Measurements from ENCODE around the gene PITPNM2. TPM values are rescaled to one million over a fixed set of nuclear protein-coding genes. Genes with fewer than 3 reads are reported as not detected.
A peak's percentile ranks its signal among the peaks of the same experiment; 100 is the strongest.

Gene PITPNM2
- total RNA-seq, 2 donors from 2014 or later: 9.4 to 10.5 TPM

DNA sequence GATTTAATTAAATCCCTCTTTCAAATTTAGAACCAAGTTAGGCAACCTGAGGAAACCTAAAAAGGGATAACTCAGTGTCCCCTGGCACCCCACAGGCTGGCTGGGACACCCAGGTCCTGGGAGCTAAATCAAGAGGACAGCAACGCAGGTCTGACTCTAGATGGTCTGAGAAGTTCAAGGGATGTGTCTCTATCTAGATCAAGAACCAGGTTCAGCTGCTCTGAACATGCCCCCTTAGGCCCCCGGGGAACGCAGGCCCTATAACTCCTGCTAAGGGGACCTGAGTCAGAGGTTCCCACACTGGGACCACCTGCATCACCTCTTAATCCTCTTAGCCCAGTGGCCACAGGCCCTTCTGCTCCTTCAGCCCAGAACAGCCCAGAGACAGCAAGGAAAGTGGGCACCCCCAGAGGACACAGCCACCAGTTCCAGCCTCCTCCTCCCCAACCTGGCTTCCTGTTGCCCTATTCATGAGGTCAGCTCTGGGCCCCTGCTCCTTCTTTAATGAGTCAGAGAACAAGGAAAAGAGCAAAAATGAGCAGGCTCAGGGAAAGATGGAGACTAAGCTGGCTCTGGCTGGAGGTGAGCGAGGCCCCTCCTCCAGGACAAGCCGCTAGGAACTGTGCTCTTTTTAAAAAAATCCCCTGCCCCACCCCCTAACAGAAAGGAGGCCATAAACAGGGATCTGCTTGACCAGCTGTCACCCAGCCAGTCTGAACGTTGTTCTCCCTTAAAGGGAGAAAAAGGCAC lies 10.8 kb downstream of the PITPNM2 start:
- Histone ChIP-seq H3K4me3 (no peak overlapping the region), H3K27ac (peak overlapping the region; percentile 72 to 77), H3K9me3 (no peaks in the 10 kb centered on the region), H3K4me1 (peaks cover 0 to 47% of the 10 kb centered on the region in 2 donors), H3K36me3 (no peaks in the 10 kb centered on the region), H3K27me3 (no peaks in the 10 kb centered on the region)
- peak; percentile 63 for DNase-seq (ENCODE audit: low spot score)
- TF ChIP-seq, protein P1, sequence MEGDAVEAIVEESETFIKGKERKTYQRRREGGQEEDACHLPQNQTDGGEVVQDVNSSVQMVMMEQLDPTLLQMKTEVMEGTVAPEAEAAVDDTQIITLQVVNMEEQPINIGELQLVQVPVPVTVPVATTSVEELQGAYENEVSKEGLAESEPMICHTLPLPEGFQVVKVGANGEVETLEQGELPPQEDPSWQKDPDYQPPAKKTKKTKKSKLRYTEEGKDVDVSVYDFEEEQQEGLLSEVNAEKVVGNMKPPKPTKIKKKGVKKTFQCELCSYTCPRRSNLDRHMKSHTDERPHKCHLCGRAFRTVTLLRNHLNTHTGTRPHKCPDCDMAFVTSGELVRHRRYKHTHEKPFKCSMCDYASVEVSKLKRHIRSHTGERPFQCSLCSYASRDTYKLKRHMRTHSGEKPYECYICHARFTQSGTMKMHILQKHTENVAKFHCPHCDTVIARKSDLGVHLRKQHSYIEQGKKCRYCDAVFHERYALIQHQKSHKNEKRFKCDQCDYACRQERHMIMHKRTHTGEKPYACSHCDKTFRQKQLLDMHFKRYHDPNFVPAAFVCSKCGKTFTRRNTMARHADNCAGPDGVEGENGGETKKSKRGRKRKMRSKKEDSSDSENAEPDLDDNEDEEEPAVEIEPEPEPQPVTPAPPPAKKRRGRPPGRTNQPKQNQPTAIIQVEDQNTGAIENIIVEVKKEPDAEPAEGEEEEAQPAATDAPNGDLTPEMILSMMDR (IDR thresholded peaks at IDR 0.05): no peak

DNA sequence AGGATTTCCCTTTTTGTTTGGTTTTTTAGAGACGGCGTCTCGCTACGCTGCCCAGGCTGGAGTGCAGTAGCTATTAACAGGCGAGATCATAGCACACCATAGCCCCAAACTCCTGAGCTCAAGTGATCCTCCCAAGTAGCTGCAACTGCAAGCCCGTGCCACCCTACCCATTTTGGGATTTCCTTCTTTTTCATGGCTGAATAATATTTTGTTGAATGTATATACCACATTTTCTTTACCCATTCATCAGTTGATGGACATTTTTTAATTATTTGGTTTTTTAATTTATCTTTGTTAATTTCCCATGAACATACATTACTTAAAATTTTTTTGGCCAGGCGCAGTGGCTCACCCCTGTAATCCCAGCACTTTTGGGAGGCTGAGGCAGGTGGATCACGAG lies 15.2 kb downstream of the PITPNM2 start:
- no peaks in the 10 kb centered on the region for H3K27me3 ChIP-seq
- TF ChIP-seq, protein P1 (IDR thresholded peaks at IDR 0.05): no peak
- DNase-seq (ENCODE audit: low spot score): no peak
- peaks cover 0 to 30% of the 10 kb centered on the region in 2 donors for H3K4me1 ChIP-seq
- no peak overlapping the region for H3K4me3 ChIP-seq
- H3K36me3 ChIP-seq: no peaks in the 10 kb centered on the region
- H3K27ac ChIP-seq: no peak overlapping the region
- H3K9me3 ChIP-seq: no peaks in the 10 kb centered on the region

DNA sequence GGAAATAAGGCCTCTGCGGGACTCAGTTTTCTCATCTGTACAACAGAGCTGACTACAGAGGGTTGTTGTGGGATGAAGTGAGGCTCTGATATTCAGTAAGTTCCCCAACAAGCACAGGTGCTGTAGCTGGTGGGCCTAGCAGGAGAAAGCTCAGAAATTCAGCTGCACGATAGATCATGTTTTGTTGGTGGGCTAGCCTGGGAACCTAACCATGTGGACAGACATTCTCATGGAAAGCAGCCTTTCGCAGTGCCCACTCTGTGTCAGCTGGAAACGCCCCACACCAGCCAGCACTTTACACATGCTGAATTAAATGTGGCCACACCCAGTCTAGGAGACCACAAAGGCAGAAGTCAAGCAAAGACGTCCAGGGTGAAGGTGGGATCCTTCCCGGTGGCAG lies 16.1 kb downstream of the PITPNM2 start:
- Histone ChIP-seq H3K27me3 (no peaks in the 10 kb centered on the region), H3K36me3 (no peaks in the 10 kb centered on the region), H3K4me1 (peaks cover 0 to 28% of the 10 kb centered on the region in 2 donors), H3K4me3 (no peak overlapping the region), H3K9me3 (no peaks in the 10 kb centered on the region), H3K27ac (no peak overlapping the region)
- no peak for DNase-seq (ENCODE audit: low spot score)
- TF ChIP-seq, protein P1 (IDR thresholded peaks at IDR 0.05): no peak

DNA sequence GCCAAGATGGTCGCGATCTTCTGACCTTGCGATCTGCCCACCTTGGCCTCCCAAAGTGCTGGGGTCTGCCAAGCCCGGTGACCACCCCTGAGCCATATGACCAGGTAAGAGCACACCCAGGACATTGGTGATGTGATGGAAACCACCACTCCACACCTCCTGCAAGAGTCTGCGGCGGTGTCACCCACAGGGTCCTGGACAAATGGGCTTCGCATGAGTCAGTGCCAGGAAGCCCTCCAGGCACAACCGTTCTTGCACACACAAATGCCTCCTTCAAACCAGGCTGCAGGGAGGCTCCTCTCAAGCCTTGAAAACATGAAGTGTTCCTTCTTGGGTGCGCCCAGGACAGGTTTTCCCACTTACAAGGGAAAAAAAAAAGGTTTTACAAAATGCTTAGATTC lies 16.6 kb downstream of the PITPNM2 start:
- TF ChIP-seq, protein P1 (IDR thresholded peaks at IDR 0.05): no peak
- no peaks in the 10 kb centered on the region for H3K9me3 ChIP-seq
- H3K27me3 ChIP-seq: no peaks in the 10 kb centered on the region
- no peak overlapping the region for H3K4me3 ChIP-seq
- DNase-seq (ENCODE audit: low spot score): no peak
- H3K27ac ChIP-seq: no peak overlapping the region
- no peaks in the 10 kb centered on the region for H3K36me3 ChIP-seq
- peaks cover 0 to 23% of the 10 kb centered on the region in 2 donors for H3K4me1 ChIP-seq

DNA sequence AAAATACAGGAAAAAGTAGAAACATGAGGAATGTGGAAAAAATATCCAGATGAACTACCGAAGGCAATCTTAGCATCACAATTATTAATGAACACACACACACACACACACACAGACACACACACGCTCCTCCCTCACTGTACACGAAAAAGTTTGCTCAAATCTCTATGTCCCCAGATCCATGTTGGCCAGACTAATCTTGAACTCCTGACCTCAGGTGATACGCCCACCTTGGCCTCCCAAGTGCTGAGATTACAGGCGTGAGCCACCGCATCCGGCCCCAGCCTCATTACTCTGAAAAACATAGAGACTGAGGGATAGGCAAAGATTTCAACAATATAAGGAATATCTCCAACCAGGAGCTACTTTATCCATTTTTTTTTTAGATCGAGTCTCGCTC lies 17.2 kb downstream of the PITPNM2 start:
- Histone ChIP-seq H3K36me3 (no peaks in the 10 kb centered on the region), H3K27ac (no peak overlapping the region), H3K4me1 (peaks cover 0 to 23% of the 10 kb centered on the region in 2 donors), H3K9me3 (no peaks in the 10 kb centered on the region), H3K27me3 (no peaks in the 10 kb centered on the region), H3K4me3 (no peak overlapping the region)
- no peak for DNase-seq (ENCODE audit: low spot score)
- TF ChIP-seq, protein P1 (IDR thresholded peaks at IDR 0.05): no peak
